DMS 273 (cell line): ENCODE measurements around the gene CNDP1.

Experiments
- DNase-seq: peaks from one replicate; lab custom pipeline; 2025; ENCODE audit not compliant: unreplicated experiment; lab: John Stamatoyannopoulos, UW

The CNDP1 gene

GRCh38 chr18:74622072-74622471 lies 87.8 kb downstream of the CNDP1 start:
- no peak for DNase-seq

- DNase-seq: peak; percentile 21
Observed at GRCh38 chr18:74623047-74623816, 88.9 kb downstream of the CNDP1 start.

GRCh38 chr18:74624466-74624865 lies 90.2 kb downstream of the CNDP1 start:
- DNase-seq: no peak

GRCh38 chr18:74625157-74625556 lies 90.9 kb downstream of the CNDP1 start:
- DNase-seq: no peak

GRCh38 chr18:74626049-74626874 lies 92.0 kb downstream of the CNDP1 start:
- no peak for DNase-seq

GRCh38 chr18:74630804-74631203 lies 96.5 kb downstream of the CNDP1 start:
- DNase-seq: no peak

- no peak for DNase-seq
Observed at GRCh38 chr18:74631212-74631611, 96.9 kb downstream of the CNDP1 start.

GRCh38 chr18:74631623-74632350 lies 97.5 kb downstream of the CNDP1 start:
- DNase-seq: no peak

GRCh38 chr18:74632351-74632679 lies 98.0 kb downstream of the CNDP1 start:
- DNase-seq: no peak

GRCh38 chr18:74632856-74633255 lies 98.6 kb downstream of the CNDP1 start:
- no peak for DNase-seq

GRCh38 chr18:74633652-74634352 lies 99.5 kb downstream of the CNDP1 start:
- no peak for DNase-seq

GRCh38 chr18:74635224-74635975 lies 101.1 kb downstream of the CNDP1 start:
- no peak for DNase-seq
